SK-N-SH (cell line): Measurements from ENCODE around the gene STUB1. TPM values are rescaled to one million over a fixed set of nuclear protein-coding genes. Genes with fewer than 3 reads are reported as not detected.

Source experiments
- CTCF ChIA-PET: fragments of 300-600, 350-600 bp; formaldehyde crosslinking; extraction: SDS; loops from one replicate; lab custom pipeline; 2021; lab: Yijun Ruan, JAX
- POLR2A ChIA-PET: fragments of 350-600 bp; sonication (Branson Sonifier 250); formaldehyde crosslinking; extraction: SDS; loops from one replicate; lab custom pipeline; 2020; ENCODE audit warnings: antibody characterized with exemption, inconsistent platforms; lab: Yijun Ruan, JAX
- DNase-seq: peaks from one replicate; pipeline ENCODE4 v3.0.0; 2012
- H2AFZ ChIP-seq: fragments of 200-600 bp; sonication (generic); 2 replicates; pipeline ENCODE4 v1.8.1; 2016; ENCODE audit warnings: antibody characterized with exemption, mild to moderate bottlenecking, low read depth
- H3F3A ChIP-seq: fragments of 200-600 bp; sonication (generic); replicated peaks from 2 replicates; pipeline ENCODE3; 2016; ENCODE audit warnings: antibody characterized with exemption, mild to moderate bottlenecking; ENCODE audit not compliant: insufficient read depth
- H3K27ac ChIP-seq, 2 experiments: fragments of 200-500 bp in 1 of 2; fragments of 200-600 bp in 1 of 2; sonication (Bioruptor generic) in 1 of 2; sonication (generic), shearing (Covaris generic) in 1 of 2; 2 replicates each; pipeline versions ENCODE4 v1.5.1 to v1.6.1; 2014 to 2016; ENCODE audit warnings: low read depth in 2 of 2, inconsistent platforms in 1 of 2, low read length in 1 of 2, mild to moderate bottlenecking in 1 of 2, mixed read lengths in 1 of 2
- H3K27me3 ChIP-seq: fragments of 200-600 bp; sonication (generic), shearing (Covaris generic); 2 replicates; pipeline ENCODE4 v1.6.1; 2016; ENCODE audit warnings: mixed run types; ENCODE audit not compliant: insufficient read depth
- H3K36me3 ChIP-seq, 2 experiments: fragments of 200-500 bp in 1 of 2; fragments of 200-600 bp in 1 of 2; sonication (Bioruptor generic) in 1 of 2; sonication (generic) in 1 of 2; replicated peaks in 1 of 2; 2 replicates each; pipeline versions ENCODE3 to v1.5.1; 2014 to 2016; ENCODE audit warnings: low read length in 1 of 2, mild to moderate bottlenecking in 1 of 2; ENCODE audit not compliant: insufficient read depth in 2 of 2, control insufficient read depth in 1 of 2
- H3K4me1 ChIP-seq, 2 experiments: fragments of 200-500 bp in 1 of 2; fragments of 200-600 bp in 1 of 2; sonication (Bioruptor generic) in 1 of 2; sonication (generic), shearing (Covaris generic) in 1 of 2; 2 replicates each; pipeline versions ENCODE4 v1.5.1 to v1.6.1; 2014 to 2016; ENCODE audit warnings: low read depth in 1 of 2, low read length in 1 of 2, mixed run types in 1 of 2; ENCODE audit not compliant: insufficient read depth in 2 of 2, control insufficient read depth in 1 of 2
- H3K4me2 ChIP-seq: fragments of 200-600 bp; sonication (generic), shearing (Covaris generic); 2 replicates; pipeline ENCODE4 v1.6.1; 2017; ENCODE audit warnings: mixed run types
- H3K4me3 ChIP-seq, 2 experiments: fragments of 200-500 bp in 1 of 2; fragments of 200-600 bp in 1 of 2; sonication (Bioruptor generic) in 1 of 2; sonication (generic), shearing (Covaris generic) in 1 of 2; 2 replicates each; pipeline versions ENCODE4 v1.5.1 to v1.8.1; 2014 to 2016; ENCODE audit warnings: low read depth in 2 of 2, inconsistent platforms in 1 of 2, low read length in 1 of 2, mild to moderate bottlenecking in 1 of 2, mixed read lengths in 1 of 2, moderate library complexity in 1 of 2
- H3K79me2 ChIP-seq: fragments of 200-600 bp; sonication (generic); 2 replicates; pipeline ENCODE4 v1.8.1; 2017; ENCODE audit warnings: mild to moderate bottlenecking; ENCODE audit not compliant: insufficient read depth
- H3K9ac ChIP-seq: fragments of 200-600 bp; sonication (generic); 2 replicates; pipeline ENCODE4 v1.6.1; 2017; ENCODE audit warnings: mixed run types
- H3K9me2 ChIP-seq: fragments of 200-600 bp; sonication (generic); 2 replicates; pipeline ENCODE4 v1.6.1; 2017; ENCODE audit warnings: mixed run types
- H3K9me3 ChIP-seq: fragments of 200-600 bp; sonication (generic); 2 replicates; pipeline ENCODE4 v1.6.1; 2017; ENCODE audit warnings: mixed run types, mild to moderate bottlenecking, moderate library complexity
- H4K20me1 ChIP-seq: fragments of 200-600 bp; sonication (generic); 2 replicates; pipeline ENCODE4 v1.6.1; 2017; ENCODE audit warnings: mild to moderate bottlenecking, mixed run types; ENCODE audit not compliant: insufficient read depth
- CHD2 ChIP-seq: fragments of 150-350 bp; IDR thresholded peaks from 2 replicates; pipeline ENCODE4 v1.6.1; 2018; ENCODE audit warnings: low read length; ENCODE audit not compliant: partially characterized antibody
- EP300 ChIP-seq, 2 experiments: IDR thresholded peaks; 2 replicates each; pipeline versions ENCODE4 v1.4.0 to v1.6.1; 2012; ENCODE audit warnings: borderline replicate concordance in 1 of 2, low read depth in 1 of 2, low read length in 1 of 2
- FOSL2 ChIP-seq: IDR thresholded peaks from 2 replicates; pipeline ENCODE4 v1.4.0; 2012; ENCODE audit warnings: low read depth, mild to moderate bottlenecking, moderate library complexity, borderline replicate concordance
- FOXJ3 ChIP-seq: sonication (generic); formaldehyde crosslinking; IDR thresholded peaks from 2 replicates; pipeline ENCODE4 v1.5.1; 2020; ENCODE audit warnings: mild to moderate bottlenecking, missing genetic modification reagents
- FOXM1 ChIP-seq: IDR thresholded peaks from 2 replicates; pipeline ENCODE4 v1.4.0; 2012; ENCODE audit warnings: low read depth, mild to moderate bottlenecking
- GABPA ChIP-seq: IDR thresholded peaks from 2 replicates; pipeline ENCODE4 v1.4.0; 2012; ENCODE audit warnings: low read depth, mild to moderate bottlenecking
- JUND ChIP-seq: IDR thresholded peaks from 2 replicates; pipeline ENCODE4 v1.4.0; 2012
- MAX ChIP-seq: IDR thresholded peaks from 2 replicates; pipeline ENCODE4 v1.4.0; 2012; ENCODE audit warnings: low read depth
- MEF2A ChIP-seq: IDR thresholded peaks from 2 replicates; pipeline ENCODE4 v1.4.0; 2012; ENCODE audit warnings: low read depth, borderline replicate concordance
- MXI1 ChIP-seq: IDR thresholded peaks from 2 replicates; pipeline ENCODE4 v1.6.1; 2012; ENCODE audit warnings: mild to moderate bottlenecking, low read depth, low read length, improper control_type of control experiment
- NRF1 ChIP-seq: IDR thresholded peaks from 2 replicates; pipeline ENCODE4 v1.6.1; 2012; ENCODE audit warnings: low read depth, mild to moderate bottlenecking, low read length
- PBX3 ChIP-seq: IDR thresholded peaks from 2 replicates; pipeline ENCODE4; 2012
- POLR2AphosphoS5 ChIP-seq: IDR thresholded peaks from 2 replicates; pipeline ENCODE4 v1.6.1; 2012; ENCODE audit warnings: low read depth, low read length
- RAD21 ChIP-seq: IDR thresholded peaks from 2 replicates; pipeline ENCODE4 v1.6.1; 2012; ENCODE audit warnings: mild to moderate bottlenecking, low read length
- RCOR1 ChIP-seq: fragments of 150-350 bp; IDR thresholded peaks from 2 replicates; pipeline ENCODE4 v1.6.1; 2017; ENCODE audit warnings: antibody characterized with exemption, low read length
- REST ChIP-seq: IDR thresholded peaks from 2 replicates; pipeline ENCODE4 v1.6.1; 2012; ENCODE audit warnings: mild to moderate bottlenecking, low read depth, low read length, moderate library complexity
- RFX5 ChIP-seq: IDR thresholded peaks from 2 replicates; pipeline ENCODE4 v1.6.1; 2012; ENCODE audit warnings: mild to moderate bottlenecking, improper control_type of control experiment, low read length
- RXRA ChIP-seq: IDR thresholded peaks from 2 replicates; pipeline ENCODE4 v1.4.0; 2012; ENCODE audit warnings: low read depth, mild to moderate bottlenecking, borderline replicate concordance
- SMC3 ChIP-seq: IDR thresholded peaks from 2 replicates; pipeline ENCODE4 v1.6.1; 2012; ENCODE audit warnings: low read depth, low read length, improper control_type of control experiment
- TAF1 ChIP-seq: IDR thresholded peaks from 2 replicates; pipeline ENCODE4 v1.6.1; 2012; ENCODE audit warnings: low read depth, mild to moderate bottlenecking, low read length, moderate library complexity, borderline replicate concordance
- TEAD4 ChIP-seq: IDR thresholded peaks from 2 replicates; pipeline ENCODE4 v1.4.0; 2012; ENCODE audit warnings: mild to moderate bottlenecking, borderline replicate concordance; ENCODE audit not compliant: insufficient read depth
- WGBS: methylation state at CpG from one replicate; pipeline ENCODE4 v1.1.6; 2017; ENCODE audit warnings: low lambda C conversion rate; 5-methylcytosine and 5-hydroxymethylcytosine counted together
- polyA plus RNA-seq, 3 experiments: library from polyadenylated mRNA; depleted of rRNA; stranded (reverse); fragments of >200 nt; gene quantifications; 2 replicates each; pipeline ENCODE4 v1.2.3, GENCODE V29; 2012

STUB1 gene
- polyA plus RNA-seq (2012; rRNA removed), result 268 and 323 TPM in 2 replicates
- 198 and 270 TPM in 2 replicates for polyA plus RNA-seq (2012; cell fraction: cytosol; rRNA removed)
- 616 and 791 TPM in 2 replicates for polyA plus RNA-seq (2012; cell fraction: nucleus; rRNA removed)

GRCh38 chr16:679814-680624 is at the start of gene STUB1:
Gene STUB1, plus strand, starts transcription at chr16:680410. Its CDS starts 116 bp downstream, at chr16:680526.
- POLR2A ChIA-PET, result interaction anchor here (0.8 to 2.2 kb wide), 12 partner anchors 10 to 44 kb away, joined by 3 to 12 read pairs (median 3); partner anchors contain the start of genes METTL26, RHOT2, WDR24 and WDR90
- peaks cover 23% of the 10 kb centered on the region for H4K20me1 ChIP-seq
- WGBS, result 2% methylated on average over 20 of the region's 91 CpGs
- H3K27ac ChIP-seq, result peak within 1 kb of the TSS; percentile 86 to 98
- DNase-seq, result peak; percentile 96
- CTCF ChIA-PET, result interaction anchor here (0.8 to 3.8 kb wide), 9 partner anchors 10 to 91 kb away, joined by 3 to 20 read pairs (median 4); partner anchors contain the start of genes ANTKMT, METRN, RHOT2 and WDR24
- no peaks in the 10 kb centered on the region for H3K9me3 ChIP-seq
- H3K9me2 ChIP-seq, result no peaks in the 10 kb centered on the region
- H3K4me3 ChIP-seq, result peak within 1 kb of the TSS; percentile 78 to 96
- peaks cover 13 to 26% of the 10 kb centered on the region in 2 experiments for H3K36me3 ChIP-seq
- peak within 1 kb of the TSS; percentile 80 for H3K9ac ChIP-seq
- TF ChIP-seq RAD21, result no peak
- TF ChIP-seq TEAD4, result no peak
- TF ChIP-seq RCOR1, result no peak
- TF ChIP-seq CHD2, result peak; percentile 22
- peak; percentile 73 for TF ChIP-seq POLR2AphosphoS5
- TF ChIP-seq NRF1, result peak; percentile 75
- TF ChIP-seq PBX3, result peak; percentile 22; the same call in 1 of the 2 replicates
- TF ChIP-seq RFX5, result no peak
- TF ChIP-seq EP300 (IDR thresholded peaks at IDR 0.05; ENCODE audit: borderline replicate concordance in 1 of 2, low read depth in 1 of 2, low read length in 1 of 2), result peak in 1 of 2 experiments; percentile 34; a peak in 1 of 4 replicates
- peak; percentile 28; the same call in 1 of the 2 replicates for TF ChIP-seq MXI1
- TF ChIP-seq FOXM1, result no peak
- no peak for TF ChIP-seq SMC3
- no peak for TF ChIP-seq FOXJ3 (CRISPR knock-in tag)
- peak; percentile 67 for TF ChIP-seq MAX
- no peak for TF ChIP-seq FOSL2
- TF ChIP-seq RXRA, result no peak
- no peak for TF ChIP-seq JUND
- no peak; the same call in 1 of the 2 replicates for TF ChIP-seq REST
- TF ChIP-seq MEF2A, result no peak
- peak; percentile 41; the same call in 1 of the 2 replicates for TF ChIP-seq TAF1
- TF ChIP-seq GABPA, result peak; percentile 79
- TF ChIP-seq, all 33 proteins: peak for 9
- H2AFZ ChIP-seq, result 0 out of 2 replicates have a peak within 1 kb of the TSS, but pooled peaks have one; percentile 82
- peak within 1 kb of the TSS; percentile 96 for H3K4me2 ChIP-seq
- no peaks in the 10 kb centered on the region for H3K27me3 ChIP-seq
- peaks cover 34% of the 10 kb centered on the region for H3K79me2 ChIP-seq
- peaks cover 10% of the 10 kb centered on the region for H3F3A ChIP-seq
- peaks cover 8 to 49% of the 10 kb centered on the region in 2 experiments; a peak in 2 of 4 replicates for H3K4me1 ChIP-seq
